GM21786 (cell line): ENCODE results near the gene EMD.
A peak's percentile ranks its signal among the peaks of the same experiment; 100 is the strongest.
"Not testable (repeated sequence)": the region's sequence is repeated elsewhere in the genome, so short reads cannot be mapped to it uniquely, and the experiment has no call there.

Source experiments
- ATAC-seq: cut with Tn5 transposase; IDR thresholded peaks from one replicate; pipeline ENCODE4 v1.9.1; 2021; ENCODE audit not compliant: unreplicated experiment

Gene EMD

GRCh38 chrX:154378799-154379568 lies at the start of gene EMD:
TSS of gene EMD (plus strand) at chrX:154379295. CDS start at chrX:154379485, 190 bp downstream.
- peak; percentile 78 for ATAC-seq

GRCh38 chrX:154332561-154332960 lies 46.5 kb upstream of the EMD start:
- ATAC-seq: no peak

- no peak for ATAC-seq
These were observed 46.0 kb upstream of the EMD start for GRCh38 chrX:154333116-154333515.

GRCh38 chrX:154333837-154334271 lies 45.2 kb upstream of the EMD start:
- ATAC-seq: peak; percentile 74

GRCh38 chrX:154334496-154334895 lies 44.6 kb upstream of the EMD start:
- no peak for ATAC-seq

- ATAC-seq: peak; percentile 71
These were observed 37.4 kb upstream of the EMD start for GRCh38 chrX:154341399-154342298.

GRCh38 chrX:154343063-154343462 lies 36.0 kb upstream of the EMD start:
- not testable (repeated sequence) for ATAC-seq

GRCh38 chrX:154343620-154344019 lies 35.5 kb upstream of the EMD start:
- ATAC-seq: not testable (repeated sequence)

GRCh38 chrX:154348114-154348531 lies 31.0 kb upstream of the EMD start:
- no peak for ATAC-seq

GRCh38 chrX:154348646-154349358 lies 30.3 kb upstream of the EMD start:
- no peak for ATAC-seq

GRCh38 chrX:154349359-154349935 lies 29.6 kb upstream of the EMD start:
- no peak for ATAC-seq

- no peak for ATAC-seq
These were observed 29.1 kb upstream of the EMD start for GRCh38 chrX:154349979-154350378.

GRCh38 chrX:154350429-154351182 lies 28.5 kb upstream of the EMD start:
- ATAC-seq: no peak

- ATAC-seq: no peak
These were observed 27.7 kb upstream of the EMD start for GRCh38 chrX:154351183-154352011.

- ATAC-seq: no peak
These were observed 27.1 kb upstream of the EMD start for GRCh38 chrX:154352012-154352401.

GRCh38 chrX:154352466-154352865 lies 26.6 kb upstream of the EMD start:
- ATAC-seq: no peak

GRCh38 chrX:154353172-154353843 lies 25.8 kb upstream of the EMD start:
- no peak for ATAC-seq

- ATAC-seq: no peak
These were observed 25.1 kb upstream of the EMD start for GRCh38 chrX:154354013-154354412.

- no peak for ATAC-seq
These were observed 24.6 kb upstream of the EMD start for GRCh38 chrX:154354516-154354915.
